PFSK-1 (cell line): ENCODE results near the gene ELAVL2.

ENCODE experiments used
- FOXP2 ChIP-seq: optimal IDR thresholded peaks from 2 replicates; pipeline ENCODE3; 2011; ENCODE audit warnings: borderline replicate concordance, control low read depth, inconsistent platforms; ENCODE audit not compliant: insufficient read depth; ENCODE audit errors: extremely low read length, extremely low read depth
- POLR2AphosphoS5 ChIP-seq: IDR thresholded peaks from 2 replicates; pipeline ENCODE4 v1.6.1; 2012; ENCODE audit warnings: low read depth, mild to moderate bottlenecking, control low read depth, low read length, moderate library complexity
- REST ChIP-seq, 2 experiments: IDR thresholded peaks; 2 replicates each; pipeline versions ENCODE4 v1.6.1 to v1.8.0; 2011 to 2012; ENCODE audit warnings: low read depth in 2 of 2, low read length in 2 of 2, control low read depth in 1 of 2, inconsistent platforms in 1 of 2, mild to moderate bottlenecking in 1 of 2, moderate library complexity in 1 of 2; ENCODE audit not compliant: insufficient read depth in 1 of 2
- SIN3A ChIP-seq: IDR thresholded peaks from 2 replicates; pipeline ENCODE4 v1.6.1; 2012; ENCODE audit warnings: mild to moderate bottlenecking, low read length, moderate library complexity, borderline replicate concordance; ENCODE audit not compliant: insufficient read depth
- TAF1 ChIP-seq: IDR thresholded peaks from 2 replicates; pipeline ENCODE4 v1.6.1; 2012; ENCODE audit warnings: low read length, control low read depth, borderline replicate concordance; ENCODE audit not compliant: insufficient read depth

ELAVL2 gene

GRCh38 chr9:23658376-23659258 lies 167.4 kb downstream of the ELAVL2 start:
- TF ChIP-seq SIN3A (no peak), TAF1 (no peak), POLR2AphosphoS5 (no peak), FOXP2 (no peak), REST (IDR thresholded peaks at IDR 0.05; ENCODE audit: insufficient read depth in 1 of 2, low read depth in 2 of 2, low read length in 2 of 2) (no peak)

GRCh38 chr9:23651051-23651450 lies 175.0 kb downstream of the ELAVL2 start:
- TF ChIP-seq TAF1 (no peak), REST (IDR thresholded peaks at IDR 0.05; ENCODE audit: insufficient read depth in 1 of 2, low read depth in 2 of 2, low read length in 2 of 2) (no peak), POLR2AphosphoS5 (no peak), SIN3A (no peak), FOXP2 (no peak)

GRCh38 chr9:23648651-23649050 lies 177.4 kb downstream of the ELAVL2 start:
- no peak for TF ChIP-seq FOXP2

GRCh38 chr9:23644896-23645295 lies 181.1 kb downstream of the ELAVL2 start:
- no peak for TF ChIP-seq POLR2AphosphoS5
- no peak for TF ChIP-seq FOXP2

GRCh38 chr9:23644326-23644725 lies 181.7 kb downstream of the ELAVL2 start:
- TF ChIP-seq POLR2AphosphoS5, result no peak
- no peak for TF ChIP-seq REST (IDR thresholded peaks at IDR 0.05; ENCODE audit: insufficient read depth in 1 of 2, low read depth in 2 of 2, low read length in 2 of 2)
- TF ChIP-seq SIN3A, result no peak
- TF ChIP-seq FOXP2, result no peak

- TF ChIP-seq FOXP2 (no peak), SIN3A (no peak), POLR2AphosphoS5 (no peak), REST (IDR thresholded peaks at IDR 0.05; ENCODE audit: insufficient read depth in 1 of 2, low read depth in 2 of 2, low read length in 2 of 2) (no peak), TAF1 (no peak)
Observed at GRCh38 chr9:23643656-23644258, 182.3 kb downstream of the ELAVL2 start.
